A673 (cell line): Measurements from ENCODE around the gene ACSS1.

ENCODE experiments used
- CTCF ChIP-seq: fragments of 300-800, 200-600 bp; sonication (generic); conservative IDR thresholded peaks from 2 replicates; pipeline ENCODE4 v1.5.1; 2017; ENCODE audit warnings: low read depth, mild to moderate bottlenecking, antibody characterized with exemption, low read length, moderate library complexity, mixed read lengths
- EZH2 ChIP-seq: fragments of 200-600 bp; sonication (generic); IDR thresholded peaks from 2 replicates; pipeline ENCODE4 v1.6.1; 2017; ENCODE audit warnings: borderline replicate concordance, low read depth, mild to moderate bottlenecking, mixed read lengths, antibody characterized with exemption, low read length; ENCODE audit not compliant: poor library complexity, severe bottlenecking

DNA sequence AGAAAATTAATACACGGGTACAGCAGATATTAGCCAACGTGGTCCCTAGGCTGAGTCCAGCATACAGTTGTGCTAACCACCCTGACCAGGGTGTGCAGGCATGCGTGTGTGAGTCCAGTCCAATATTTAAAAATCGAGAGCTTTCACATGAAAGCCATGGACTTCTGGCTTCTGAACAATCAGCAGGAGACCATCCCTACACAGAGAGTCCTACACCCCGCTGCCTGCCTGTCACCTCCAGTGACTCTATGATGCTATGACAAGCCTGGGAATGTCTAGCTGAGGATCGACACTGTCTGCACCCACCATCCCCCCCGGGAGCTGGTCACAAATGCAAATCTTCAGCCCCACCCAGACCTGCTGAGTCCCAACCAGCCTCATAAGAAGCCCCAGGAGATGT lies 7.9 kb downstream of the ACSS1 start:
- TF ChIP-seq EZH2 (no peak), CTCF (no peak)
